IMR-90 (cell line): ENCODE measurements around the gene CTBP2. TPM values are rescaled to one million over a fixed set of nuclear protein-coding genes. Genes with fewer than 3 reads are reported as not detected.

Source experiments
- ATAC-seq: fragments of 200-7000 bp; cut with Tn5 transposase; 2 replicates; pipeline ENCODE4 v1.9.1; 2020; ENCODE audit warnings: low read depth, mild to moderate bottlenecking, moderate library complexity
- BruUV-seq: library from RNA; stranded (reverse); fragments of 400-500 nt; replicated peaks from 2 replicates; lab custom pipeline; 2021; lab: Mats Ljungman, UMichigan
- CTCF ChIA-PET: fragments of 300-600 bp; formaldehyde crosslinking; extraction: SDS; loops from one replicate; lab custom pipeline; 2021; ENCODE audit warnings: antibody characterized with exemption; lab: Yijun Ruan, JAX
- POLR2A ChIA-PET: fragments of 300-600 bp; sonication (Branson Sonifier 250); formaldehyde crosslinking; loops from one replicate; lab custom pipeline; 2022; ENCODE audit warnings: antibody characterized with exemption; ENCODE audit not compliant: unreplicated experiment; lab: Charles Lee
- DNase-seq: peaks from one replicate; pipeline ENCODE4 v3.0.0; 2013
- H2AFZ ChIP-seq: replicated peaks from 2 replicates; pipeline ENCODE3; 2013; ENCODE audit warnings: low read length, mild to moderate bottlenecking; ENCODE audit not compliant: poor library complexity
- H2AK5ac ChIP-seq: 2 replicates; pipeline ENCODE4 v1.6.1; 2013; ENCODE audit warnings: low read depth, low read length, inconsistent platforms
- H2AK9ac ChIP-seq: replicated peaks from 2 replicates; pipeline ENCODE3; 2013; ENCODE audit warnings: mild to moderate bottlenecking, low read depth, low read length, moderate library complexity; ENCODE audit not compliant: poor library complexity
- H2BK120ac ChIP-seq: 2 replicates; pipeline ENCODE4 v1.6.1; 2013; ENCODE audit warnings: low read depth, low read length, inconsistent platforms
- H2BK15ac ChIP-seq: 3 replicates; pipeline ENCODE4 v1.6.1; 2013; ENCODE audit warnings: low read depth, low read length, inconsistent platforms
- H2BK20ac ChIP-seq: 2 replicates; pipeline ENCODE4 v1.6.1; 2013; ENCODE audit warnings: low read depth, mild to moderate bottlenecking, inconsistent platforms, low read length, moderate library complexity
- H2BK5ac ChIP-seq: 2 replicates; pipeline ENCODE4 v1.6.1; 2013; ENCODE audit warnings: mild to moderate bottlenecking, low read depth, low read length, inconsistent platforms; ENCODE audit not compliant: poor library complexity, severe bottlenecking
- H3K14ac ChIP-seq: replicated peaks from 2 replicates; pipeline ENCODE4 v1.6.1; 2013; ENCODE audit warnings: low read depth, low read length, inconsistent platforms
- H3K18ac ChIP-seq: 2 replicates; pipeline ENCODE4 v1.6.1; 2013; ENCODE audit warnings: low read depth, low read length, control low read depth
- H3K23ac ChIP-seq: 2 replicates; pipeline ENCODE4 v1.6.1; 2013; ENCODE audit warnings: low read depth, low read length, inconsistent platforms
- H3K27ac ChIP-seq: 2 replicates; pipeline ENCODE4 v1.5.1; 2013; ENCODE audit warnings: mild to moderate bottlenecking, control low read depth, low read length; ENCODE audit not compliant: insufficient read depth
- H3K27me3 ChIP-seq: 2 replicates; pipeline ENCODE4 v1.6.1; 2013; ENCODE audit warnings: low read length; ENCODE audit not compliant: control insufficient read depth, insufficient read depth
- H3K36me3 ChIP-seq: 2 replicates; pipeline ENCODE4 v1.6.1; 2013; ENCODE audit warnings: low read length, mixed read lengths; ENCODE audit not compliant: control insufficient read depth, insufficient read depth
- H3K4ac ChIP-seq: 2 replicates; pipeline ENCODE4 v1.6.1; 2013; ENCODE audit warnings: low read depth, low read length, inconsistent platforms
- H3K4me1 ChIP-seq: 2 replicates; pipeline ENCODE4 v1.6.1; 2013; ENCODE audit warnings: low read length, mixed read lengths; ENCODE audit not compliant: control insufficient read depth, insufficient read depth
- H3K4me2 ChIP-seq: 2 replicates; pipeline ENCODE4 v1.6.1; 2013; ENCODE audit warnings: low read depth, mild to moderate bottlenecking, control low read depth, low read length, moderate library complexity
- H3K4me3 ChIP-seq: 2 replicates; pipeline ENCODE4 v1.5.1; 2013; ENCODE audit warnings: low read depth, mild to moderate bottlenecking, control low read depth, low read length, moderate library complexity; ENCODE audit not compliant: insufficient read depth
- H3K56ac ChIP-seq: 2 replicates; pipeline ENCODE4 v1.6.1; 2013; ENCODE audit warnings: low read length, inconsistent platforms; ENCODE audit not compliant: insufficient read depth; ENCODE audit errors: extremely low read depth
- H3K79me1 ChIP-seq, 2 experiments: 2 replicates each; pipeline ENCODE4 v1.6.1; 2013; ENCODE audit warnings: low read length in 2 of 2, inconsistent platforms in 1 of 2, low read depth in 1 of 2
- H3K9ac ChIP-seq: 2 replicates; pipeline ENCODE4 v1.6.1; 2013; ENCODE audit warnings: low read depth, low read length, control low read depth
- H3K9me1 ChIP-seq: 2 replicates; pipeline ENCODE4 v1.6.1; 2013; ENCODE audit warnings: low read length, inconsistent platforms; ENCODE audit not compliant: insufficient read depth
- H3K9me3 ChIP-seq: 2 replicates; pipeline ENCODE4 v1.6.1; 2013; ENCODE audit warnings: low read length; ENCODE audit not compliant: control insufficient read depth, insufficient read depth
- H4K20me1 ChIP-seq: 2 replicates; pipeline ENCODE4 v1.6.1; 2013; ENCODE audit warnings: low read length, inconsistent platforms; ENCODE audit not compliant: insufficient read depth
- H4K5ac ChIP-seq: 2 replicates; pipeline ENCODE4 v1.6.1; 2013; ENCODE audit warnings: mild to moderate bottlenecking, low read depth, low read length, control low read depth
- H4K8ac ChIP-seq, 2 experiments: 2 replicates each; pipeline ENCODE4 v1.6.1; 2013; ENCODE audit warnings: low read depth in 2 of 2, low read length in 2 of 2, control low read depth in 1 of 2, inconsistent platforms in 1 of 2
- H4K91ac ChIP-seq: 2 replicates; pipeline ENCODE4 v1.6.1; 2013; ENCODE audit warnings: low read depth, low read length, inconsistent platforms; ENCODE audit not compliant: insufficient read depth
- RCOR1 ChIP-seq: IDR thresholded peaks from 2 replicates; pipeline ENCODE4 v1.6.1; 2012; ENCODE audit warnings: mild to moderate bottlenecking, low read length, improper control_type of control experiment; ENCODE audit not compliant: insufficient replicate concordance
- whole genome bisulfite sequencing, 2 experiments: methylation state at CpG; one replicate each; pipeline versions ENCODE4 v1.1.5 to v1.1.7; 2013; ENCODE audit warnings: missing lambda C conversion rate in 2 of 2; ENCODE audit not compliant: insufficient read length in 1 of 2; ENCODE audit errors: extremely low coverage in 2 of 2; 5-methylcytosine and 5-hydroxymethylcytosine counted together
- dilution Hi-C: fragments of 300-500 bp; cut with HindIII; formaldehyde crosslinking; loops from one replicate; pipeline ENCODE4 v1.14.3; 2018; ENCODE audit warnings: low sequenced_read_pairs; ENCODE audit not compliant: unreplicated experiment
- in situ Hi-C: fragments of 300-500 bp; cut with MboI; formaldehyde crosslinking; loops from 3 replicates; pipeline ENCODE4 v1.14.3; 2019; ENCODE audit warnings: low sequenced_read_pairs, inconsistent platforms, mixed read lengths
- intact Hi-C: fragments of 100-400 bp; cut with micrococcal nuclease; formaldehyde crosslinking; loops from 2 replicates; pipeline ENCODE4 v1.10.0; 2022
- polyA plus RNA-seq, 3 experiments: library from polyadenylated mRNA; depleted of rRNA; stranded (reverse); fragments of >200 nt; gene quantifications; 2 replicates each; pipeline ENCODE4 v1.2.3, GENCODE V29; 2012; ENCODE audit warnings: low replicate concordance in 1 of 3
- total RNA-seq: library from RNA; depleted of rRNA; stranded (reverse); fragments of >200 nt; gene quantifications from 2 replicates; pipeline ENCODE4 v1.2.3, GENCODE V29; 2012

CTBP2 gene
- total and polyA plus RNA-seq, 2 of the 4 experiments (the other 2 are of a cell fraction) = 81.0 to 86.6 TPM

DNA sequence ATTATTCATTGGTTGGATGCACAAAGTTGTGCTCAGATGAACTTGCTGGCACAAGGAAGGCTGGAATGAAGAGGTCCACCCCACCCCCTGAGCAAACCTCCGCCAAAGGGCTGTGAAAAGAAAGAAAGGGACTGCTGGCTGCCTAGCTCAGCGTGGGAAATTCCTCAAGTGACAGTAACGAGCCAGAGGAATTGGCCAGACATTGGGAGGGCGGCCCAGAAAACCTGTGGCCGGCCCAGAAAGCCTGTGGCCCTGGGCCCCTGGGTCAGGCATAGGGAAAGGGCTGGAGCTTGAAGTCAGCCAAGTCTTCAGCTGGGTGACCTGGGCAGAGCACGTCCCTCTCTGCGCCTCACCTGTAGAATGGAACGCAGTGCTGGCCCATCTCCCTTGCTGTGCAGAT, 30.6 kb upstream of the CTBP2 start:
- Histone ChIP-seq H3K36me3 (no peaks in the 10 kb centered on the region), H2BK15ac (no peak overlapping the region), H4K5ac (no peak overlapping the region), H3K27ac (no peak overlapping the region), H2BK5ac (no peak overlapping the region), H3K14ac (no peak overlapping the region), H3K27me3 (peaks cover 29% of the 10 kb centered on the region), H3K4me1 (no peaks in the 10 kb centered on the region), H3K23ac (no peak overlapping the region), H3K56ac (no peak overlapping the region), H3K4me3 (no peak overlapping the region), H2BK120ac (no peak overlapping the region), H3K18ac (no peak overlapping the region), H3K9me3 (no peaks in the 10 kb centered on the region), H4K20me1 (no peaks in the 10 kb centered on the region), H3K9ac (no peak overlapping the region), H2AK9ac (no peak overlapping the region), H4K8ac (no peak overlapping the region), H4K91ac (no peak overlapping the region), H2BK20ac (no peak overlapping the region), H3K4me2 (no peak overlapping the region), H3K79me1 (no peaks in the 10 kb centered on the region), H2AK5ac (no peak overlapping the region), H2AFZ (no peak overlapping the region), H3K4ac (no peak overlapping the region), H3K9me1 (no peaks in the 10 kb centered on the region; the same call in 1 of the 2 replicates)
- dilution Hi-C loops (no loop called here), intact Hi-C loops (no loop called here), in situ Hi-C loops (no loop called here)
- no TSS peak for BruUV-seq
- ChIA-PET CTCF (no interaction called here), POLR2A (no interaction called here)
- DNase-seq (no peak), ATAC-seq (no peak)
- 24% methylated on average over 4 of the region's 8 CpGs; no CpG with 5 or more reads in 1 of the 2 experiments for WGBS, 2 experiments
- TF ChIP-seq RCOR1 = no peak
